ENCODE results near the gene WNK1. TPM values are rescaled to one million over a fixed set of nuclear protein-coding genes. Genes with fewer than 3 reads are reported as not detected.

WNK1 gene
- total and polyA plus RNA-seq, 12 donors = 43.5 to 408 (median 304) TPM

- no peak overlapping the region for H3K4me3 ChIP-seq
- peak overlapping the region in 2 of 10 donors; percentile 2 to 17 for H3K27ac ChIP-seq
- 27% methylated on average over 3 of the region's 3 CpGs for WGBS, 2 donors
- DNase-seq (no peak), ATAC-seq (no peak)
- intact Hi-C loops (cut with DNase I) = loop anchor here in 1 of 10 donors (5.0 kb wide), 1 partner anchor 50 kb away; the partner anchor contains the start of gene WNK1
- no peak for TF ChIP-seq CTCF (IDR thresholded peaks at IDR 0.05)
- H3K27me3 ChIP-seq = no peaks in the 10 kb centered on the region
- peaks cover 2 to 87% (median 63%) of the 10 kb centered on the region in 9 donors for H3K4me1 ChIP-seq
- H3K9me3 ChIP-seq = no peaks in the 10 kb centered on the region
- no peaks in the 10 kb centered on the region for H3K36me3 ChIP-seq
Measured at GRCh38 chr12:802242-803120, 50.1 kb downstream of the WNK1 start.

GRCh38 chr12:805022-805632, 52.7 kb downstream of the WNK1 start:
- H3K4me3 ChIP-seq = no peak overlapping the region
- H3K27ac ChIP-seq = peak overlapping the region in 4 of 10 donors; percentile 5 to 77 (median 58)
- WGBS, 2 donors = 63% methylated on average over 3 of the region's 3 CpGs
- no peak for DNase-seq
- intact Hi-C loops (cut with DNase I) = loop anchor here in 1 of 10 donors (5.0 kb wide), 1 partner anchor 33 kb away; no protein-coding TSS in a partner anchor
- H3K4me1 ChIP-seq = peaks cover 2 to 95% (median 73%) of the 10 kb centered on the region in 9 donors
- no peaks in the 10 kb centered on the region for H3K36me3 ChIP-seq
- no peak for TF ChIP-seq CTCF (IDR thresholded peaks at IDR 0.05)
- no peaks in the 10 kb centered on the region for H3K9me3 ChIP-seq
- no peak for ATAC-seq
- no peaks in the 10 kb centered on the region for H3K27me3 ChIP-seq

GRCh38 chr12:806200-806791, 53.9 kb downstream of the WNK1 start:
- intact Hi-C loops (cut with DNase I) = loop anchor here in 1 of 10 donors (5.0 kb wide), 1 partner anchor 34 kb away; no protein-coding TSS in a partner anchor
- TF ChIP-seq CTCF (IDR thresholded peaks at IDR 0.05) = no peak
- H3K4me3 ChIP-seq = no peak overlapping the region
- DNase-seq (no peak), ATAC-seq (peak in 7 of 8 donors; percentile 42 to 67 (median 48))
- WGBS, 2 donors = 57 to 63% methylated on average over 3 of the region's 3 CpGs
- no peaks in the 10 kb centered on the region for H3K9me3 ChIP-seq
- peak overlapping the region in 9 of 10 donors; percentile 42 to 77 (median 52) for H3K27ac ChIP-seq
- no peaks in the 10 kb centered on the region for H3K36me3 ChIP-seq
- peaks cover 2 to 97% (median 78%) of the 10 kb centered on the region in 9 donors for H3K4me1 ChIP-seq
- no peaks in the 10 kb centered on the region for H3K27me3 ChIP-seq
